K562 (cell line): ENCODE results near the gene NFATC4. TPM values are rescaled to one million over a fixed set of nuclear protein-coding genes. Genes with fewer than 3 reads are reported as not detected.
A peak's percentile ranks its signal among the peaks of the same experiment; 100 is the strongest.

Experiments
- ATAC-seq: fragments of 200-7000 bp; cut with Tn5 transposase; 3 replicates; pipeline ENCODE4 v1.9.1; 2020; ENCODE audit warnings: moderate library complexity
- BruUV-seq: library from RNA; stranded (reverse); fragments of 400-500 nt; replicated peaks from 2 replicates; lab custom pipeline; 2021; lab: Mats Ljungman, UMichigan
- CTCF ChIA-PET: fragments of 300-600 bp; formaldehyde crosslinking; extraction: SDS; loops from one replicate; lab custom pipeline; 2021; ENCODE audit warnings: low intra/inter-chr PET ratio; lab: Yijun Ruan, JAX
- POLR2A ChIA-PET: fragments of 300-600, 350-650 bp; sonication (Branson Sonifier 250); formaldehyde crosslinking; extraction: SDS; loops from one replicate; lab custom pipeline; 2021; ENCODE audit warnings: antibody characterized with exemption, inconsistent platforms; lab: Yijun Ruan, JAX
- DNase-seq, 4 experiments: peaks; one replicate each; pipeline versions ENCODE4 v3.0.0 to v3.0.0-alpha.2; 2011 to 2018; ENCODE audit warnings: low spot score in 3 of 4, mixed read lengths in 3 of 4; ENCODE audit errors: extremely low read depth in 1 of 4
- FAIRE-seq: peaks from 2 replicates; lab custom pipeline; 2011; peaks lifted over from hg19 to GRCh38; lab: Jason Lieb, UNC
- H2AFZ ChIP-seq: 2 replicates; pipeline ENCODE4 v1.6.0; 2011; ENCODE audit warnings: low read depth, low read length, control low read depth, inconsistent platforms
- H3K27ac ChIP-seq: fragments of 200-600 bp; 3 replicates; pipeline ENCODE4 v1.8.0; 2011; ENCODE audit warnings: low read depth, mild to moderate bottlenecking, control low read depth, inconsistent platforms, low read length, moderate library complexity, mixed read lengths; ENCODE audit errors: extremely low read depth
- H3K27me3 ChIP-seq, 2 experiments: fragments of 300-600 bp in 1 of 2; 2 replicates in 1 of 2; 3 replicates in 1 of 2; pipeline versions ENCODE4 v1.6.0 to v1.8.0; 2011; ENCODE audit warnings: inconsistent platforms in 2 of 2, low read length in 2 of 2, mild to moderate bottlenecking in 1 of 2, mixed read lengths in 1 of 2, moderate library complexity in 1 of 2; ENCODE audit not compliant: control insufficient read depth in 2 of 2, insufficient read depth in 2 of 2
- H3K36me3 ChIP-seq: fragments of 300-600 bp; 3 replicates; pipeline ENCODE4 v1.8.0; 2011; ENCODE audit warnings: mild to moderate bottlenecking, low read length, inconsistent platforms; ENCODE audit not compliant: control insufficient read depth, insufficient read depth
- H3K4me1 ChIP-seq, 2 experiments: fragments of 200-600 bp in 1 of 2; replicated peaks in 1 of 2; 2 replicates in 1 of 2; 3 replicates in 1 of 2; pipeline versions ENCODE4 v1.5.1 to v1.8.0; 2011; ENCODE audit warnings: inconsistent platforms in 2 of 2, low read length in 2 of 2, mild to moderate bottlenecking in 1 of 2, mixed read lengths in 1 of 2, moderate library complexity in 1 of 2; ENCODE audit not compliant: control insufficient read depth in 2 of 2, insufficient read depth in 2 of 2
- H3K4me2 ChIP-seq: 2 replicates; pipeline ENCODE4 v1.6.1; 2011; ENCODE audit warnings: low read length, control low read depth, inconsistent platforms, mixed read lengths; ENCODE audit not compliant: insufficient read depth
- H3K4me3 ChIP-seq: fragments of 200-600 bp; sonication (generic), shearing (Covaris generic); 2 replicates; pipeline ENCODE4 v1.5.1; 2016; ENCODE audit warnings: control low read depth, inconsistent platforms
- H3K79me2 ChIP-seq: fragments of 200-600 bp; 3 replicates; pipeline ENCODE4 v1.8.0; 2011; ENCODE audit warnings: low read length, inconsistent platforms; ENCODE audit not compliant: control insufficient read depth, insufficient read depth
- H3K9ac ChIP-seq, 2 experiments: 2 replicates each; pipeline versions ENCODE4 v1.6.0 to v1.6.1; 2011; ENCODE audit warnings: low read depth in 2 of 2, low read length in 2 of 2, control low read depth in 1 of 2, inconsistent platforms in 1 of 2, mild to moderate bottlenecking in 1 of 2, mixed read lengths in 1 of 2; ENCODE audit not compliant: insufficient read depth in 1 of 2
- H3K9me1 ChIP-seq: one replicate; pipeline ENCODE4 v1.6.0; 2011; ENCODE audit warnings: inconsistent platforms, mild to moderate bottlenecking, low read length, moderate library complexity; ENCODE audit not compliant: control insufficient read depth, insufficient read depth
- H3K9me3 ChIP-seq: replicated peaks from 2 replicates; pipeline ENCODE4 v1.5.1; 2011; ENCODE audit warnings: low read depth, low read length, inconsistent platforms; ENCODE audit not compliant: control insufficient read depth, insufficient read depth
- H4K20me1 ChIP-seq: replicated peaks from 2 replicates; pipeline ENCODE4 v1.6.1; 2011; ENCODE audit warnings: low read length, inconsistent platforms, mixed read lengths; ENCODE audit not compliant: control insufficient read depth, insufficient read depth
- ETV1 ChIP-seq: fragments of 450-650 bp; conservative IDR thresholded peaks from 2 replicates; pipeline ENCODE4 v1.6.1; 2016; ENCODE audit warnings: missing genetic modification characterization, control low read depth, low read depth, missing compliant biosample characterization
- IRF2 ChIP-seq: sonication (generic); formaldehyde crosslinking; IDR thresholded peaks from 2 replicates; pipeline ENCODE4 v1.8.1; 2022; ENCODE audit warnings: mild to moderate bottlenecking, missing genetic modification reagents
- MGA ChIP-seq: fragments of 450-650 bp; IDR thresholded peaks from 2 replicates; pipeline ENCODE4 v1.6.1; 2016; ENCODE audit warnings: mild to moderate bottlenecking, moderate library complexity
- NFIC ChIP-seq: fragments of 450-650 bp; IDR thresholded peaks from 2 replicates; pipeline ENCODE4 v1.6.1; 2017; ENCODE audit warnings: mild to moderate bottlenecking, inconsistent platforms
- NR4A1 ChIP-seq, 2 experiments: fragments of 250-450 bp in 1 of 2; fragments of 450-650 bp in 1 of 2; sonication (Bioruptor Pico) in 1 of 2; IDR thresholded peaks; 2 replicates each; pipeline versions ENCODE4 v1.4.0 to v1.6.1; 2016 to 2020; ENCODE audit warnings: mild to moderate bottlenecking in 2 of 2, missing compliant biosample characterization in 1 of 2, missing genetic modification characterization in 1 of 2, moderate library complexity in 1 of 2
- USF1 ChIP-seq: sonication (generic); formaldehyde crosslinking; IDR thresholded peaks from 2 replicates; pipeline ENCODE4 v1.9.0; 2022; ENCODE audit warnings: mild to moderate bottlenecking, missing genetic modification reagents
- ZBTB8A ChIP-seq: fragments of 450-650 bp; IDR thresholded peaks from 2 replicates; pipeline ENCODE4 v1.6.1; 2018; ENCODE audit warnings: mild to moderate bottlenecking, moderate library complexity; ENCODE audit not compliant: partially characterized antibody
- WGBS: fragments of 100-300 bp; shearing (Covaris generic); methylation state at CpG from one replicate; pipeline ENCODE4 v1.1.6; 2016; ENCODE audit warnings: low coverage, mixed read lengths; ENCODE audit not compliant: insufficient coverage; ENCODE audit errors: missing lambda C conversion rate; 5-methylcytosine and 5-hydroxymethylcytosine counted together
- in situ Hi-C: fragments of 300-500 bp; cut with MboI; formaldehyde crosslinking; loops from 4 replicates; pipeline ENCODE4 v1.15.0; 2018; ENCODE audit warnings: inconsistent platforms, mixed read lengths
- intact Hi-C: fragments of 100-400 bp; cut with micrococcal nuclease; formaldehyde crosslinking; loops from 2 replicates; pipeline ENCODE4 v1.14.2; 2022
- polyA plus RNA-seq, 8 experiments: library from polyadenylated mRNA; depleted of rRNA in 4 of 8; stranded (reverse) in 5 of 8; unstranded in 3 of 8; fragments of >200 nt; fragmentation: Nextera tagmentation in 2 of 8; fragmentation: Illumina TruSeq in 1 of 8; extraction: Ambion mirVana in 2 of 8; extraction: Trizol in 1 of 8; gene quantifications; 2 replicates each; pipeline versions ENCODE4 v1.2.1 to v1.2.3, GENCODE V29; 2011 to 2014; ENCODE audit warnings: inconsistent platforms in 1 of 8, missing spikeins in 1 of 8
- total RNA-seq, 7 experiments: library from RNA; depleted of rRNA in 6 of 7; stranded (reverse); fragments of >200 nt in 6 of 7; fragmentation: Illumina TruSeq in 2 of 7; extraction: Trizol in 2 of 7; gene quantifications; 2 replicates each; pipeline versions ENCODE4 v1.2.1 to v1.2.3, GENCODE V29; 2011 to 2021; ENCODE audit warnings: low replicate concordance in 1 of 7

NFATC4 gene
- total and polyA plus RNA-seq, 9 of the 15 experiments (the other 6 are each of a cell fraction or from before 2014, with no cell fraction given): 0.25 to 3.8 (median 0.78) TPM; not detected in 1

- no peaks in the 10 kb centered on the region for H3K27me3 ChIP-seq
- POLR2A ChIA-PET: interaction anchor here (0.6 to 1.0 kb wide), 2 partner anchors 15 to 88 kb away, joined by 4 read pairs; no protein-coding TSS in a partner anchor
- in situ Hi-C loops (no loop called here), intact Hi-C loops (no loop called here)
- no peaks in the 10 kb centered on the region for H3K36me3 ChIP-seq
- peak in 2 of 4 experiments; percentile 39 to 42 for DNase-seq
- WGBS: 19% methylated on average over 10 of the region's 11 CpGs
- peak overlapping the region; percentile 54; the same call in 1 of the 2 replicates for H3K4me2 ChIP-seq
- H3K27ac ChIP-seq: no peak overlapping the region
- H3K4me1 ChIP-seq: peaks cover 7 to 11% of the 10 kb centered on the region in 2 experiments; a peak in 3 of 5 replicates
- no peak overlapping the region; a peak in 1 of 4 replicates for H3K9ac ChIP-seq
- no peaks in the 10 kb centered on the region for H3K9me1 ChIP-seq
- no TSS peak for BruUV-seq
- H4K20me1 ChIP-seq: no peaks in the 10 kb centered on the region
- H3K9me3 ChIP-seq: no peaks in the 10 kb centered on the region
- ATAC-seq: peak; percentile 79
- no peak overlapping the region for H3K4me3 ChIP-seq
- peak; percentile 71 for FAIRE-seq
- H3K79me2 ChIP-seq: no peaks in the 10 kb centered on the region
- CTCF ChIA-PET: no interaction called here
- H2AFZ ChIP-seq: peak overlapping the region; percentile 80
- TF ChIP-seq ZBTB8A: no peak
- peak; percentile 78 for TF ChIP-seq NFIC
- peak; percentile 41; the same call in 1 of the 2 replicates for TF ChIP-seq ETV1 (tag)
- TF ChIP-seq NR4A1 (CRISPR knock-in tag; IDR thresholded peaks at IDR 0.05): no peak
- no peak for TF ChIP-seq NR4A1 (tag; IDR thresholded peaks at IDR 0.05)
- TF ChIP-seq USF1 (CRISPR knock-in tag): peak; percentile 74
- no peak for TF ChIP-seq IRF2
- TF ChIP-seq MGA: no peak; the same call in 1 of the 2 replicates
Observed at GRCh38 chr14:24389226-24389848, 21.4 kb downstream of the NFATC4 start.
